Hepatocyte (in vitro differentiated cells): Measurements from ENCODE around the gene SEMA5A. TPM values are rescaled to one million over a fixed set of nuclear protein-coding genes. Genes with fewer than 3 reads are reported as not detected.

ENCODE experiments used
- DNase-seq: peaks from one replicate; pipeline ENCODE4 v3.0.0-alpha.2; 2016; ENCODE audit warnings: low spot score
- H2AFZ ChIP-seq: fragments of 200-600 bp; sonication (generic); 2 replicates; pipeline ENCODE4 v1.6.0; 2016; ENCODE audit warnings: antibody characterized with exemption, mild to moderate bottlenecking
- H3K27ac ChIP-seq: fragments of 200-600 bp; sonication (generic); 2 replicates; pipeline ENCODE4 v1.5.1; 2016; ENCODE audit warnings: mild to moderate bottlenecking
- H3K27me3 ChIP-seq: fragments of 200-600 bp; sonication (generic); 2 replicates; pipeline ENCODE4 v1.6.1; 2016
- H3K36me3 ChIP-seq: fragments of 200-600 bp; sonication (generic); replicated peaks from 2 replicates; pipeline ENCODE4 v1.5.1; 2016; ENCODE audit warnings: low read depth; ENCODE audit not compliant: insufficient read depth
- H3K4me1 ChIP-seq: fragments of 200-600 bp; sonication (generic); 2 replicates; pipeline ENCODE4 v1.5.1; 2016; ENCODE audit warnings: mild to moderate bottlenecking, moderate library complexity; ENCODE audit not compliant: insufficient read depth
- H3K4me2 ChIP-seq: fragments of 200-600 bp; sonication (generic); 2 replicates; pipeline ENCODE4 v1.6.0; 2016
- H3K4me3 ChIP-seq: fragments of 200-600 bp; sonication (generic); 2 replicates; pipeline ENCODE4 v1.5.1; 2016; ENCODE audit warnings: mild to moderate bottlenecking
- H3K79me2 ChIP-seq: fragments of 200-600 bp; sonication (generic); 2 replicates; pipeline ENCODE4 v1.6.0; 2017; ENCODE audit warnings: mild to moderate bottlenecking
- H3K9me2 ChIP-seq: fragments of 200-600 bp; sonication (generic); replicated peaks from 2 replicates; pipeline ENCODE4 v1.6.0; 2017; ENCODE audit warnings: mild to moderate bottlenecking; ENCODE audit not compliant: insufficient read depth
- H3K9me3 ChIP-seq: fragments of 200-600 bp; sonication (generic); 2 replicates; pipeline ENCODE4 v1.5.1; 2016; ENCODE audit warnings: low read depth, mild to moderate bottlenecking
- H4K20me1 ChIP-seq: fragments of 200-600 bp; sonication (generic); 2 replicates; pipeline ENCODE4 v1.6.0; 2016; ENCODE audit warnings: mild to moderate bottlenecking; ENCODE audit not compliant: insufficient read depth, poor library complexity, severe bottlenecking
- CTCF ChIP-seq: fragments of 200-600 bp; sonication (generic); IDR thresholded peaks from 2 replicates; pipeline ENCODE4 v1.5.1; 2016; ENCODE audit warnings: antibody characterized with exemption, mild to moderate bottlenecking; ENCODE audit not compliant: poor library complexity
- EZH2 ChIP-seq: fragments of 200-600 bp; sonication (generic); IDR thresholded peaks from 2 replicates; pipeline ENCODE4 v1.6.1; 2016; ENCODE audit warnings: antibody characterized with exemption, mild to moderate bottlenecking, borderline replicate concordance
- EZH2phosphoT487 ChIP-seq: fragments of 200-600 bp; sonication (generic); IDR thresholded peaks from one replicate; pipeline ENCODE4 v1.6.1; 2018; ENCODE audit warnings: antibody characterized with exemption, mild to moderate bottlenecking, low read depth, moderate library complexity; ENCODE audit not compliant: unreplicated experiment, severe bottlenecking
- WGBS: methylation state at CpG from one replicate; pipeline ENCODE4 v1.1.6; 2016; ENCODE audit warnings: low lambda C conversion rate; ENCODE audit errors: missing lambda C conversion rate; 5-methylcytosine and 5-hydroxymethylcytosine counted together
- polyA plus RNA-seq: library from polyadenylated mRNA; unstranded; fragments of >200 nt; fragmentation: Nextera tagmentation; extraction: Ambion mirVana; gene quantifications from 2 replicates; pipeline ENCODE4 v1.2.1, GENCODE V29; 2016
- total RNA-seq: library from RNA; depleted of rRNA; stranded (reverse); fragments of >200 nt; gene quantifications from 2 replicates; pipeline ENCODE4 v1.2.3, GENCODE V29; 2014

The SEMA5A gene
- total and polyA plus RNA-seq, 2 experiments from 2014 or later = 10.7 to 21.7 TPM

GRCh38 chr5:9363026-9363425 is 182.8 kb downstream of the SEMA5A start:
- no peaks in the 10 kb centered on the region for H3K27me3 ChIP-seq
- TF ChIP-seq CTCF (no peak), EZH2phosphoT487 (no peak), EZH2 (no peak)
- H3K9me3 ChIP-seq = no peaks in the 10 kb centered on the region
- no peaks in the 10 kb centered on the region for H3K4me1 ChIP-seq
- no peak for DNase-seq
- no peaks in the 10 kb centered on the region for H3K36me3 ChIP-seq
- no peaks in the 10 kb centered on the region for H3K79me2 ChIP-seq
- no peak overlapping the region for H3K4me2 ChIP-seq
- no peaks in the 10 kb centered on the region for H3K9me2 ChIP-seq
- no peaks in the 10 kb centered on the region for H4K20me1 ChIP-seq
- no peak overlapping the region for H3K27ac ChIP-seq
- 36% methylated on average over 2 of the region's 2 CpGs for WGBS
- H2AFZ ChIP-seq = no peak overlapping the region
- no peak overlapping the region for H3K4me3 ChIP-seq

- Histone ChIP-seq H3K79me2 (no peaks in the 10 kb centered on the region), H3K4me1 (no peaks in the 10 kb centered on the region), H3K9me3 (no peaks in the 10 kb centered on the region), H3K9me2 (no peaks in the 10 kb centered on the region), H3K4me3 (no peak overlapping the region), H2AFZ (no peak overlapping the region), H3K27me3 (no peaks in the 10 kb centered on the region), H3K27ac (no peak overlapping the region), H3K4me2 (no peak overlapping the region), H4K20me1 (no peaks in the 10 kb centered on the region), H3K36me3 (no peaks in the 10 kb centered on the region)
- no peak for DNase-seq
- WGBS = 87% methylated on average over 3 of the region's 3 CpGs
- TF ChIP-seq EZH2 (no peak), EZH2phosphoT487 (no peak), CTCF (no peak)
These were observed 183.3 kb downstream of the SEMA5A start for GRCh38 chr5:9362600-9362999.

- Histone ChIP-seq H3K36me3 (no peaks in the 10 kb centered on the region), H3K27ac (no peak overlapping the region), H3K9me3 (no peaks in the 10 kb centered on the region), H2AFZ (no peak overlapping the region), H4K20me1 (no peaks in the 10 kb centered on the region), H3K4me2 (no peak overlapping the region), H3K4me3 (no peak overlapping the region), H3K9me2 (no peaks in the 10 kb centered on the region), H3K4me1 (peaks cover 3% of the 10 kb centered on the region), H3K79me2 (no peaks in the 10 kb centered on the region), H3K27me3 (no peaks in the 10 kb centered on the region)
- peak; percentile 65 for DNase-seq
- WGBS = 56% methylated on average over 8 of the region's 8 CpGs
- peak; percentile 63 for TF ChIP-seq CTCF
- TF ChIP-seq EZH2phosphoT487 = no peak
These were observed 184.0 kb downstream of the SEMA5A start for GRCh38 chr5:9361835-9362234.

GRCh38 chr5:9358961-9359685 is 186.8 kb downstream of the SEMA5A start:
- 83% methylated on average over 2 of the region's 2 CpGs for WGBS
- H3K4me2 ChIP-seq = no peak overlapping the region
- no peak overlapping the region for H2AFZ ChIP-seq

More at GRCh38 chr5:9358961-9359685, 186.8 kb downstream of the SEMA5A start:
- no peaks in the 10 kb centered on the region for H4K20me1 ChIP-seq
- H3K36me3 ChIP-seq = no peaks in the 10 kb centered on the region
- H3K4me1 ChIP-seq = peaks cover 23% of the 10 kb centered on the region
- TF ChIP-seq EZH2phosphoT487 = no peak
- no peak for TF ChIP-seq EZH2
- TF ChIP-seq CTCF = no peak
- no peak for DNase-seq
- no peaks in the 10 kb centered on the region for H3K9me2 ChIP-seq
- H3K9me3 ChIP-seq = no peaks in the 10 kb centered on the region
- H3K27me3 ChIP-seq = no peaks in the 10 kb centered on the region
- no peak overlapping the region for H3K4me3 ChIP-seq
- H3K27ac ChIP-seq = no peak overlapping the region
- H3K79me2 ChIP-seq = no peaks in the 10 kb centered on the region
